Fibroblast of villous mesenchyme (primary cell): Measurements from ENCODE around the gene PPIF. TPM values are rescaled to one million over a fixed set of nuclear protein-coding genes. Genes with fewer than 3 reads are reported as not detected.

Source experiments
- DNase-seq: peaks from one replicate; pipeline ENCODE4 v3.0.0-alpha.2; 2010; ENCODE audit warnings: low read depth
- H3K4me3 ChIP-seq: 2 replicates; pipeline ENCODE4 v1.5.1; 2011; ENCODE audit warnings: low read depth, mild to moderate bottlenecking, low read length
- CTCF ChIP-seq: IDR thresholded peaks from 2 replicates; pipeline ENCODE4 v1.5.1; 2012; ENCODE audit warnings: low read depth, mild to moderate bottlenecking, low read length; ENCODE audit not compliant: insufficient read depth
- total RNA-seq: library from RNA; depleted of rRNA; stranded (reverse); fragments of >200 nt; gene quantifications from 2 replicates; pipeline ENCODE4 v1.2.3, GENCODE V29; 2012

Gene PPIF
- total RNA-seq: 32.9 and 42.7 TPM in 2 replicates

GRCh38 chr10:79347226-79347893 is at the start of gene PPIF:
TSS of gene PPIF (plus strand) at chr10:79347469. CDS start at chr10:79347549, 80 bp downstream.
- TF ChIP-seq CTCF: peak; percentile 91
- H3K4me3 ChIP-seq: peak within 1 kb of the TSS; percentile 66
- peak; percentile 93 for DNase-seq

GRCh38 chr10:79298403-79299244 is 48.6 kb upstream of the PPIF start:
- TF ChIP-seq CTCF: no peak
- H3K4me3 ChIP-seq: no peak overlapping the region
- DNase-seq: peak; percentile 87

GRCh38 chr10:79299397-79300241 is 47.6 kb upstream of the PPIF start:
- no peak for TF ChIP-seq CTCF
- DNase-seq: peak; percentile 76
- no peak overlapping the region for H3K4me3 ChIP-seq

- no peak for DNase-seq
- no peak for TF ChIP-seq CTCF
- no peak overlapping the region for H3K4me3 ChIP-seq
These were observed 46.6 kb upstream of the PPIF start for GRCh38 chr10:79300711-79301110.

- DNase-seq: no peak
- H3K4me3 ChIP-seq: no peak overlapping the region
- TF ChIP-seq CTCF: no peak
These were observed 45.3 kb upstream of the PPIF start for GRCh38 chr10:79301754-79302530.
